ENCODE data around the gene GUCA1A.
A peak's percentile ranks its signal among the peaks of the same experiment; 100 is the strongest.

Gene GUCA1A

DNA sequence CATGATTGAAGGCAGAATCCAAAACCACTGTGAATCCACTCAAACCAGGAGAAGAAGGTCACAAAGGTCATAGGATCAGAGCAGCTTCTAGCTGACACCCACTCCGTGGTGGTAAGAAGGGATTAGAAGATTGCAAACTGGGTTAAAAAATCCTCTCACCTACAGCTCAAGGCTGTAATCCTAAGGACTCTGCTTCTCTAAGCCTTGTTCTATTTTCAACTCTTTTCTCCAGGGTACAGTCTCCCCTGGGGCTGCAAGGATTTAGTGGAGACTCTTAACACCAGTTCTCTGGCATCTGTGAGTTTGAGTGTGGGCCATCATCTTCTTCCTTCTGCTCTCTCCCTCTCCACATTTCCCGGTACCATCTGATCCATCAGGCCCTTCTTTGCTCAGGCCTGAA, at the start of gene GUCA1A:
Gene GUCA1A, plus strand, starts transcription at position 264 of the 400 bp plus-strand sequence. CDS start 250 bp downstream, outside the sequence.
- DNase-seq = no peak

DNA sequence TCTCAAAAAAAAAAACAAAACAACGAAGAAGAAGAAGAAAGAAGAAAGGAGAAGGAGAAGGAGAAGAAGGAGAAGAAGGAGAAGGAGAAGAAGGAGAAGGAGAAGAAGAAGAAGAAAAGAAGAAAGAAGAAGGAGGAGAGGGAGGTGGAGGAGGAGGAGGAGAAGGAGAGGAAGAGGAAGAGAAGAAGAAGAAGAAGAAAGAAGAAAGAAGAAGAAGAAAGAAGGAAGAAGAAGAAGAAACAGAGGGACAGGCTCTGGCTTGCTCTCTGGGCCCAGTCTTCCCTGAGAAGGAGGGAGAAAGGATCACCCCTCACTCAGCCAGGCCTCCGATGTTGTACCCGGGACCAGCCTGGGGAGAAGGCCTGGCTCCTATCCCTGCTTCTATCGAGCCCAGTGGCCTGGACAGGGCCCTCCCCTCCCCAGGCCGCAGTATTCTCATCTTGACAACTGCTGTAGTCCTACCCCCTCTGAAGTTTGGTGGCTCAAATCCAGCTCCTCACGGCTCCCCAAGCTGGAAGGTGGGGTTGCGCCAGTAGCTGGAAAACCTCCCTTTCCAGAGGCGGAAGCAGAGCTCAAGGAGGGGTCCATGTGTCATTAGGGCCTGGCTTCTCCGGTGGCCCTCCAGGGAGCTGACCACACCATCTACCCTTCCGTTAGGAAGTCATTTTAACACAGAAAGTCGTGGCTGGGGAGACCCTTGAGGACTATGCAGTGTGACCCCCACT, 49.6 kb upstream of the GUCA1A start:
- DNase-seq = no peak

DNA sequence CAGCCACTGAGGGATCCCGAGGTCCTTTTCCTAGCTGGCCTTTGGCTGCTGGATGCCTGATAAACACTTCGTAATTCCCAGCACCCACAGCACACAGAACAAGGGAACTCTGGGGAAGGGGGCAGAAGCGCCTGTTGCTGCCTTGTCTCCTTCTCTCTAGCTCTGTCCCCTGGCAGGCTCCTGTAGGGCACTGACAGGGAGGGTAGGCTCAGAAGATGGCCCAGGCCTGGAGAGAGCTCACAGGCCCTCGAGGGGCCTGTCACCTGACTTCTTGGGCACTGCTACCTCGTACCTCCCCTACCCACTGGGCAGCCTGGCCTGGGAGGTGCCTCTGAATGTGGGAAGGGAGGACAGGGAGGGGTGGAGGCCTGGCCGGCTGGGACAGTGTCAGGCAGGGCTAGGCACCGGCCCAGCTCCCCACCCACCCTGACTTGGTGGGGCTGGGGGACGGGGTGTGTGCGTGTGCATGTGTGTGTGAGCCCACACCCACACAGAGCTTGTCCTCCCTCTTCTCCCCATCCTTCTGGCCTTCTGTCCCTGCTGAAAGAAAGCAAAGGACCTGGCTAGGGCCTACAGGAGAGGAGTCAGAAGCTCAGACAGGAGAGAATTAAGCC, 48.8 kb upstream of the GUCA1A start:
- DNase-seq = no peak

DNA sequence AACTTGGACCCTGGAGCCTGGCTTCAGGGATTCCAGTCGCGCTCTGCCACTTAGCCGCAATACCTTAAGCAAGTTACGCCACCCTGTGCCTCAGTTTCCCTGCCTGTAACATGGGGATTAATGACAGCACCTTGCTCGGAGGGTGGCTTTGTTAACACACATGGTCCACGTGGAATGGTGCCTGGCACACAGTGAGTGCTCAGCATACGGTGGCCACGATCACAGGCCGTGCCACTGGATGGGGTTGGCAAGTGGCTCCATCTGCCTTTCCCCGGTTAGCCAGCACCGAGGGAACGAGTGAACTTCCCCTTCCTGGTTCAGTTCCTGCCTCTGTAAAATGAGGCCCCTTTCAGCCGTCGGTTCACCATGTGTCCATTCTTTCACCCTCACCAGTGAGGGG, 47.9 kb upstream of the GUCA1A start:
- no peak for DNase-seq

DNA sequence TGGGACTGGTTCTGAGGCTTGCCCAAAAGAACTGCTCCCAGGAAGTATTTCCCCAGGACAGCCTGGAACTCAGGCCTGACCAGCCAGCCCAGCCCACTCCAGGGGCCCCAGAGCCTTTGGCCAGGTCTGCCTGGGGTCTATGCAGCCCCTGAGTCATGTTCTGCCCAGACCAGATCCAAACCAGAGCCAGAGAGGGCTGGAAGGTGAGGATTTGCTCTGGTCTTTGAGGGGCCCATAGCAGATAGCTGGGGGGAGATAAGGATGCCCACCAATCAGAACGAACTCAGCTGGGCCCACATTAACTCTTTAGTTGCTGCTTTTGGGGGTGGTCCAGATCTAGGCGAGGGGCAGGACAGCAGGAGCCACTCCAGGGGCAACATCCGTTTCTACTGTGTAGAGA, 47.5 kb upstream of the GUCA1A start:
- no peak for DNase-seq

DNA sequence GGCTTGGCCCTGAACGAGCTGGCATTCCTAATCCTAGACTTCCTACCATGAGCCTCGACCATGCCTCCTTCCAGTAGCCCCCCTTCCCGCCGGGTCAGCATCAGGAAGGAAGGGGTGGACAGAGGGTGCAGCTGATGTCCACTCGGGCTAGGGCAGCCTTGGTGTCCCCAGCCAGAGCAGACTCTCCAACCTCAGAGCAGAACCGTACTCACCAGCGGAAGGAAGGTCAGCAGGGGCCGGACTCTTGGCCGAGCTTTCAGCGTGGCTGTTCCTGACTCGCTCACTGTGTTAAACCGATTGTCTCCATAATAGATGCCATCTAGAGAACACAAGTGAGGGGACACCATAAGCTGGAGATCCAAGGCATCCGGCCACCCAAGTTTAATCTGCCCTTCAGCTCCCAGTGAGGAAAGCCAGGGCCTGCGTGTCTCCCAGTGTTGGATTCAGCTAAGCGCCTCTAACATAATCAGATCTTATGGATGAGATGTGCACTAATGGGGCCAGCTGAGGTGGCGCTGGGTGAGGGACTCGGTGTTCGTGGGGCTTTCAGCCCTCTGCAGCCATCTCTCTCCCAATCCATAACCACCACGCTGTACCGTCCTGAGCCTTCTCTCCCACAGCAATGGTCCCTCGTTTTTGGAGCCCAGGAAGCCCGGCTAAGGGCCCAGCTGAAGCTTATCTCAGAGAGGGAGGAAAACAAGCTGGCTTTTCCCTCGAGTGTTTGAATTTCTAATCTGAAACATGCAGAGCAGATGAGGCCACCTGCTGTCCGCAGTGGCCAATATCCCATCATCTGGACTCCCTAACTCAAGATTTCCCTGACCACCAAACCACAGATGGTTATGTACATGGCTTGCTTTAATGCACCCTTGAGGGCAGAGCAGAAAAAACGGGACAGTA, 44.5 kb upstream of the GUCA1A start:
- no peak for DNase-seq

DNA sequence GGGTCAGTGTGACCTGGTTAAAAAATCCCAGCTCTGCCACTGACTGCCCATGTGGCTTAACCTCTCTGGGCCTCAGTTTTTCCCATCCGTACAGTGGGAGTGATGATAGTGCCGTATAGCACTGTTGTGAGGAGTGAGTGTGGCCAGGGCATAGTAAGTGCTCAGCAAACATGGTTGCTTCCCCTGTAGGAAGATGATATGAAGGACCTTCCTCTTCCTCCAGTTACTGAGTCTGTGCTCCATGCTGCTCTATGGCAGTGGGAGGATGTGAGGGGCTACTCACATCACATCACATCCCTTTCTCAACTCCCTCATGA, 43.8 kb upstream of the GUCA1A start:
- no peak for DNase-seq

DNA sequence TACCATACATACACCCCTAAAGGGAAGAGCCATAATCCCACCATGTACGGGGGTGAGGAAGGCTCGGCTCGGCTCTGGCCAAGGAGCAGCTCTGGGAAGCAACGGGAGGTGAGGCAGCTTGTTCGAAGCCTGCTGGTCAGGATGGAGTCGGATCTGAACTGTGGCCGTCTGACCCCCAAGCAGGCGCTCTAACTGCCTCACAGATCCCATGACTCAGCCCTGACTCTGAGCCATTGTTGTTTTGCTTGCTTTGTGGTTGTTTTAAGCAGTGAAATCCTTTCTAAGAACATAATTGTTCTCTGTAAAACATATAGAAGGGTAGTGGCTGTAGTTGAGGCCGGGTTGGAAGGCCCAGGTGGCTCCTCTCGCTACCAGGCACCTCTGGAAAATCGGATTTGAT, 41.6 kb upstream of the GUCA1A start:
- DNase-seq = peak; percentile 82

DNA sequence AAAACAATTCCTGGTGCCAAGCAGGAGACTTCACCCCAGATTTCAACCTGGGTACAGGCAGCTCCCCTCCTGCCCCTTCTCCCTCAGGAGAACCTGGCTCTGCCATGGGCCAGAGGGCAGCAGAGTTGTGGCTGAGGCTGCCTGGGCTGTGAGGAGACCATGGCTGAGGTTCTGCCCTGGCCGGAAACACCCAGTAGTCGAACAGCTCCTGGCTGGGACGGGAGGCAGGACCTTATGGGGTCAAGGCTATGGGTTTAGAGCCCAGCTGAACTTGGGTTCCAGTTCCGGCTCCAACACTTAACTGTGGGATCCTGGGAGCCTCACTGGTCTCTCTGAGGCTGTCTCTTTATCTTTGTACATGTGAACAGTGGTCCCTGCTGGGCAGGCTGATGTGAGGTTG, 39.2 kb upstream of the GUCA1A start:
- no peak for DNase-seq

DNA sequence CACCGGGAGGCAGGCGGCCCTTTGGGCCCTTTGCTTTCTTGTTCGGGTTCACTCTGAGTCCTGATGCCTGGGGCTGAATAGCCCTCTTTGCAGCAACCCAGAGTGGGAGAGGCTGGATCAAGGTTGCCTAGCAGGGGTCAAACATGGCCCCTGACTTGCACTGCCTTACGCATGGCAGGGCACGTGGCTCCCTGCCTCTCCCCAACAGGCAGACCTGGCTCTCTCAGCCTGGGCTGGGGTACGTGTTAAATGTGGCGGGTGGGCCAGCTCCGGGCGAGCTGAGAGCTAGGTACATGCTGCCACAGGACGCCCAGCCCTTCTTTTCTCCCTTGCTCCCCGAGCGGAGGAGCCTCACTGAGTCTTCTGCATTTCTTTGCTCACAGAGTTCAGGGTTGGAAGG, 38.0 kb upstream of the GUCA1A start:
- DNase-seq = no peak

DNA sequence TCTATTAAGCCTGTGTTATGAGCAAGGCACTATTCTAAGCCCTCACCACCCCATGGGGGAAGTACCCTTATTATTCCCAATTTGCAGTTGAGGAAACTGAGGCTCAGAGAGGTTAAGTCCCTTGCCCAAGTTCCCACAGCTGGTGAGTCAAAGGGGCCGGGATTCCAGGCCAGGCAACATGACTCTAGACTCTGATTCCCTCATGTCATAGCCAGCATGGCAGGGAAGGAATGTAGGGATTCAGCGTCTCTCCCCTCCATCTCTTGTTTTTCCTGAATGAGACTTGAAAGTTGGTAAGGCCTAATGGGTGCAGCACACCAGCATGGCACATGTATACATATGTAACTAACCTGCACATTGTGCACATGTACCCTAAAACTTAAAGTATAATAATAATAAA, 37.4 kb upstream of the GUCA1A start:
- no peak for DNase-seq

DNA sequence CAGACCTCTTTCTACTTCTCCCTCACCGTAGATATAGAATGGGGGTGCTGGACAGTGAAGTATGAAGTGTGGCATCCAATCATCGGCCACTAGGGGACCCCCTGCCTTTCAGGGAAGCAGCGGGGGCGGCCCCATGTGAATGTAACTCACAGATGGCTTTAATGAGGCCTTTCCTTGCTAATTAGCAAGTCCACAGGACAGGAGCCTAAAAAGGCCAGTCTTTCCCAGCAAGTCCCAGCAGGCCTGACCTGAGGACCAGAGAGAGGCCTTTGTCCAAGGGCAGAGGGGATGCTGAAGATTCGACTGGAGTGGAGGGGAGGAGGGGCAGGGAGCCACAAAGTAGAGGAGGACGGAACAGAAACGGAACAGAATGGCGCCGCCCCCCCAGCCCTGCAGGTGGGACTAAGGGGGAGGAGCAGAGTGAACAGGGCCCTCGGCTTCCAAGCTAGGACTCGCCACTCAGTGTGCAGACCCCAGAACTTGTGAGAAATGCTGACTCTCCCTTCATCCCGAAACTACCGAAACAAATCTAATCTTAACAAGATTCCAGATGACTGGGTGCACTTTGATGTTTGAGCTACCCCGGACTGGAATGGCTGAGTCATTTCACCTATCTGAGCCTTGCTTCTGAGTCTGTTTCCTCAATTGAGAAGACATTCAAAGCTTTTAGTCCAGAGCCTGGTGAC, 36.5 kb upstream of the GUCA1A start:
- peak; percentile 83 for DNase-seq

DNA sequence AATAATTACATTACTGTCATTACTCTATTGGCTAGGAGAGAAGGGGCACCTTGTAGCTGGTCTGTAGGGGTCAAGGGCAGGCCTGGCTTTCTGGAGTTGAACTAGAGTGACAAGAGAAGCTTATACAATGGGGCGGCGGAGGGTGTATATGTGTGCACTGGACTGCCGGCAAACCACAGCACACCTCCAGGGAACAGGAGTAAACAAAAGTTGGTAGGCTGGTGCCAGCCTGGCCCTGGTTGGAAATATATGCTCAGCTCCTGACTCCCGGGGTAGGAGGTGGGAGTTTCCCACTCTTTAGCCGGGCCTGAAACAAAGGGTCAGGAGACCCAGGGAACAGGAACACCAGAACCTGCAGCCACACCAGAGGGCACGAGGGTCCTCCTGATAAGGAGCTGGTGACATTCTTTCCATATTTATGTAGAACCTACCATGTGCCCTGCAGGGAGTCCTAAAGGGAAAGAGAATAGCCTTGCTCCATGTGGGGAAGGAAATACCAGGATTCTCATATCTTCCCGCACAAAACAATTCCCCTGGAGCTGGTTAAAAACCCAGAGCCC, 35.9 kb upstream of the GUCA1A start:
- no peak for DNase-seq

DNA sequence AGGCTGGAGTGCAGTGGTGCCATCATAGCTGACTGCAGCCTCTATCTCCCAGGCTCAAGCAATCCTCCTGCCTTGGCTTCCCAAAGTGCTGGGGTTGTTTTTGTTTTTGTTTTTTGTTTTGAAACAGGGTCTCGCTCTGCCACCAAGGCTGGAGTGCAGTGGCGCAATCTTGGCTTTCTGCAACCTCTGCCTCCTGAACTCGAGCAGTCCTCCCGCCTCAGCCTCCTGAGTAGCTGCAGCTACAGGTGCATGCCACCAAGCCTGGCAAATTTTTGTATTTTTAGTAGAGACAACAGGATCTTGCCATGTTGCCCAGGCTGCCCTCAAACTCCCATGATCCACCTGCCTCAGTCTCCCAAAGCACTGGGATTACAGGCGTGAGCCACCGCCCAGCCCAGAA, 35.0 kb upstream of the GUCA1A start:
- DNase-seq = no peak

DNA sequence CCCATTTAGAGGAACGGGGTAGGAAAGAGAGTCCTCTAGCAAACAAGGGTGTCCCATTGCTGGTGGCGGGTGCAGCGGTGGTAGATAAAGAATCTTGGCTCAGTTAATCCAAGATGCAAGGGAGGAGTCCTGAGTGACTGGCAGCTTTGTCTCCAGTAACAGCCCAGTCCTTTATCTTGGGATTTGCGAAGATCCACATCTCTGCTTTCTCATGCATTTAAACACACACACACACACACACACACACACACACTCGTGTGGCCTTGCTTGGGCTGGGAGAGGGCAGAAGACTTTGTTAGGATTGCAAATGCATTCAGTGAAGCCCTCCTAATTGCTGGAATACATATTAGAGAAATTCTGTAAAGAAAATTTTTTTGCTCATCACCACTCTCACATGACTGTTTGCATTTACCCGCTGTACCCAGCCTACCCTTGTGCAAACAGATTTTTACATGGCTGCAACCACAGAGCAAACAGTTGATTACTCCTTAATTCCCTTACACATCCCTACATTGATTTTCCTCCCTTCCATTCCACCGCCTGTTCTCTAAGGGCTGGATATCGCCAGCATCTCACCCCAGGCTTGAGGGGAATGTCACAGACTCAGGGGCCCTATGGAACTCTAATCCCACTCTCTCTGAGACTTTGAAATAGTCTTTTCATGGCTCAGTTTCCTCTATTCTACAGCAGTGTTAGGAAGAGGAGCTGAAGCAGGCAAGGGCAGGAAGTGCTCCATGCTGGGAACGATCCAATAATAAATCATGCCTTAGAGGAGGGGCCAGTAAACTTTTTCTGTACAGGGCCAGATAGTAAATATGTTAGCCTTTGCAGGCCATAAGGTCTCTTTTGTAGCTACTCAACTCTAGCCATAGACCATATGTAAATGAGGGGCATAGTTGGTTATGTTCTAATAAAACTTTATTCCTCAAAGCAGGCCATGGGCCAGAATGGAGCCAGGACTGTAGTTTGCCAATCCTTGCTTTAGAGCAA, 34.2 kb upstream of the GUCA1A start:
- DNase-seq = no peak

DNA sequence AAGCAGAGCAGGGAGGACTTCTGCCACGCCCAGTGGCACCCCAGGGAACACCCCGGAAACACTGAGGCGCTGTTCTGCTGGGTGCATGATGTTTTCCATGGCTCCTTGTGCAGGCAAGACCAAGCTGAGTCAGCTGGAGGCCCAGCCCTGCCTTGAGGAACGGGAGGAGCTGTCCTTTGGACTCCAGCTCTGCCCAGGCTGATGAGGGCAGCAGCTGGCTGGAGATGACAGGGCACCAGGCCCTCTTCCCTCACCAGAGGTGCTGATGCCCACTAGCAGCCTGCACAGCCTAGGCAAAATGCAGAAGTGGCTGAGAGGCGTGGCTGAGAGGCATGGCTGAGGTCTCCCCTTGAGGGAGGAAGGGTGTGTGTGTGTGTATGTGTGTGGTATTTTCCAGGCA, 33.1 kb upstream of the GUCA1A start:
- DNase-seq = peak; percentile 46

DNA sequence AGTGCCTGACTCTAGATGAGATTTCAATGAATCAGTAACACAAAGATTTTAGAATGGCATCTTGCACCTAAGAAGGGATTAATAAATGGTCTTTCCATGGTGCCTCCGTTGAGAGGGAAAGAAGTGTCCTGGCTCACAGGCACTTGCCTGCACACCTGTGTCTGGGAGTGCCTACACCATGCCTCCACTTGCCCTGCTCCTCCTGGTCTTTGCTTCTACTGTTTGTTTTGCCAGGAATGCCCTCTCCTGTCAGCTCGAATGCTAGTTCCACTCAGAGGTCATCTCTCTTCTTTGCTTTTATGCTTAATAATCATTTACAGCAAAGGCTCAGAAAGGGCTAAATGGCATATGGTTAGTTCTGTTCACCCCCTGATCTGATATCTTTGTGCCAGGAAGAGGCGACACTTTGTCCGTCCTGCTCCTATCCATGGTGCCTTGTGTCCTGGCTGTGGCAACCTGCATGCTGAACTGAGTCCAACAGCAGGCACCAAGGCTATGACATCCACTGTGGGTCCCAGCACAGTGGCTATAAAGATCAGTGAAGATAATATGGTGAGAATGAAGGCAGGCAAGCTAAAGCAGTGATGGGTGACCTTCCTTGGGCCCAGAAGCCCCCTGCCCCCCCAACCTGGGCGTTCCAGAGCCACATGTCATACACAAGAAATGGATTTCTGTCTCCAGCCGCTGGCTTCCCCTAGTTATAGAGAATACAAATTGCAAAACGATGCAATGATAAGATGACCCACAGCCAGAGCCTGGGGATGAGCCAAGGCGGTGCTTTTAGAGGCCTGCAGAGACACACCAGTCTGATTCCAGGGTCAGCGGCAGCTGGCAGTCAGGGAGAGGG, 32.2 kb upstream of the GUCA1A start:
- DNase-seq = no peak

DNA sequence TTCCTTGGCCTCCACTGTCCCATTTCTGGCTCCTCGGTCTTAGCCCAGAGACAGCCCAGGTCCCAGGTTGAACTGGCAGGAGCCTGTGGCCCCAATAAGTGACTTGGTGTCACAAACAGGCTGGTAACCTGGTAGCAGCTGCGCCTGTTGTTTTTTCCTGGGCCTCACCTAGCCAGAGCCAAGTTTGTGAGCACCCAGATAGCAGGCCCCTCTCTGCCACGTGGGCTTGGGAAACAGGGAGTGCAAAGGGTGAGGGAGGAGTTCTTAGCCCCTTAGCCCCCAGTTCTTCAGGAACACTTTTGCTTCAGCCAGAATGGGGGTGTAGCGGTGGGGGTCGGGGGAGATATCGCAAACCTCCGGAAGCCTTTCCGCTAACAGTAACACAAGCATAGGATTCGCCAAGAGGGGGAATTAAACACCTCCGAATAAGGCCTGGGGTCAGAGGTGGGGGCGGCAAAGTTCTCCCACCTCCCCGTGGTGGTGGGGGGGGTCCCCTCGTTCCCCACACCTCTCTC, 31.5 kb upstream of the GUCA1A start:
- no peak for DNase-seq

DNA sequence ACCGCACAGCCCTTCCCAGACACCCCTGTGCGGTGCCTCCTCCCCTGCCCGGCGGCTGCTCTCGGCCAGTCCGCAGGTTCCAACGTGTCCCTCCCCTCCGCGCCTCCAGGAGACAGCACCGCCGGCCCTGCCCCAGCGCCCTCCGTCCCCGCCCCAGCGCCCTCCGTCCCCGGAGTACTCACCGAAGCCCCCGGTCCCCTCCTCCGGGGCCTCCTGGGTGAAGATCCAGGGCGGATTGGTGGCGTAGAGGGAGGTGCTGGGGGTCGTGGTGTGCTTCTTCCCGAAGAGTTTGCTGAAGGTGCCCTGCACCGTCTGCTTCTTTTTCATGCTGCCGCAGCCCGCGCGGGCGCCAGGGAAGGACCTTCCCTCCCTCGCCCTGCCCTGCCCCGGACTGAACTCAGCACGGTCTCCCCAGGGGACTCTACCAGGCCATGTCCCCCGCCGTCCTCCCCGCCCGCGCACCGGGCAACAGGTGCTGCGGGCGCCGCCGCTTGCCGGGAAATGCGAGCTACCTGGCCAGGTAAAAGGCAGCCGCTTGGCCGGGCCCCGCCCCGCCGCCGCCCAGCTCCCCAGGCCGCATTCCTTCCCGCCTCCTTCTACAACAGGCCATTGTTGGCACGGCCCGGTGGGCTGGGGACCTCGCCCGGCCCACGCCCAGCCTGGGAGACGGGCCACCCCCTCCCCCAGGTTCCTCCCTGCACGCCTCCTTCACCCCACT, 30.9 kb upstream of the GUCA1A start, which contains the start of gene C6orf132:
Gene C6orf132, minus strand, starts transcription at position 503 of the 718 bp plus-strand sequence. Its CDS starts 176 bp downstream, at position 327.
- peak; percentile 41 for DNase-seq

DNA sequence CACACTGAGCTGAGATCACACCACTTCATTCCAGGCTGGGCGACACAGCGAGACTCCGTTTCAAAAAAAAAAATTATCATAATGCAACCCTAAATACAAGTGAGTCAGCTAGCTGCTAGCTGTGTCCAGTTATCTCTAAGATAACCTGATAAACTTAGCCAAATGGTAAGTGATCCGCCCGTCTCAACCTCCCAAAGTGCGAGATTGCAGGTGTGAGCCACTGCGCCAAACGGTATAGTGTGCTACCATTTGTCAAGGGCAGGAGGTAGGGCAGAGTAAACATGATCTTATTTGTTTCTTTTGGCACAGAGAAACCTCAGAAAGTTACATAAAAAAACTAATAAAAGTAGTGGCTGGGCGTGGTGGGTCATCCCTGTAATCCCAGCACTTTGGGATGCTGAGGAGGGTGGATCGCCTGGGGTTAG, 26.0 kb upstream of the GUCA1A start:
- no peak for DNase-seq

All from EL (cell line).